NOMO-1 treated with dmso at 0.1 percent for 144 hours (cell line): Measurements from ENCODE around the gene TAF1D.

Source experiments
- DNase-seq: peaks from one replicate; lab custom pipeline; 2025; ENCODE audit not compliant: unreplicated experiment; lab: John Stamatoyannopoulos, UW

Gene TAF1D

GRCh38 chr11:93727985-93728791 lies 13.1 kb downstream of the TAF1D start:
- no peak for DNase-seq

GRCh38 chr11:93724089-93724488 lies 17.2 kb downstream of the TAF1D start:
- DNase-seq: no peak

- DNase-seq: no peak
Observed at GRCh38 chr11:93720522-93720921, 20.8 kb downstream of the TAF1D start.

GRCh38 chr11:93719310-93719709 lies 22.0 kb downstream of the TAF1D start:
- no peak for DNase-seq

- DNase-seq: peak; percentile 24
Observed at GRCh38 chr11:93718057-93718563, 23.2 kb downstream of the TAF1D start.

GRCh38 chr11:93717501-93717900 lies 23.8 kb downstream of the TAF1D start:
- no peak for DNase-seq

GRCh38 chr11:93715797-93716396 lies 25.4 kb downstream of the TAF1D start:
- no peak for DNase-seq

- no peak for DNase-seq
Observed at GRCh38 chr11:93712678-93713077, 28.6 kb downstream of the TAF1D start.

- DNase-seq: no peak
Observed at GRCh38 chr11:93710239-93710638, 31.1 kb downstream of the TAF1D start.

- DNase-seq: no peak
Observed at GRCh38 chr11:93704237-93704636, 37.1 kb downstream of the TAF1D start.

GRCh38 chr11:93700830-93701229 lies 40.5 kb downstream of the TAF1D start:
- DNase-seq: no peak

GRCh38 chr11:93697611-93698010 lies 43.7 kb downstream of the TAF1D start:
- DNase-seq: no peak

- DNase-seq: no peak
Observed at GRCh38 chr11:93694557-93694956, 46.7 kb downstream of the TAF1D start.

- no peak for DNase-seq
Observed at GRCh38 chr11:93694109-93694508, 47.2 kb downstream of the TAF1D start.

GRCh38 chr11:93689240-93689639 lies 52.1 kb downstream of the TAF1D start:
- DNase-seq: no peak

GRCh38 chr11:93686812-93687211 lies 54.5 kb downstream of the TAF1D start:
- no peak for DNase-seq

GRCh38 chr11:93686226-93686625 lies 55.1 kb downstream of the TAF1D start:
- DNase-seq: no peak
